B cell (primary cell): Measurements from ENCODE around the gene TIRAP. TPM values are rescaled to one million over a fixed set of nuclear protein-coding genes. Genes with fewer than 3 reads are reported as not detected.
A peak's percentile ranks its signal among the peaks of the same experiment; 100 is the strongest.

ENCODE experiments used
- ATAC-seq: fragments of 200-7000 bp; cut with Tn5 transposase; one replicate; pipeline ENCODE4 v1.10.0; 2021; ENCODE audit warnings: low read depth, mild to moderate bottlenecking, moderate number of reproducible peaks, moderate library complexity
- CTCF ChIA-PET: fragments of 350-600 bp; sonication (Branson Sonifier 250); formaldehyde crosslinking; loops from one replicate; lab custom pipeline; 2021; ENCODE audit warnings: antibody characterized with exemption, inconsistent platforms; lab: Charles Lee
- POLR2A ChIA-PET: fragments of 350-600 bp; sonication (Branson Sonifier 250); formaldehyde crosslinking; loops from one replicate; lab custom pipeline; 2021; ENCODE audit warnings: antibody characterized with exemption; lab: Charles Lee
- DNase-seq: peaks from one replicate; pipeline ENCODE4 v3.0.0; 2013
- H2AFZ ChIP-seq: 2 replicates; pipeline ENCODE4 v1.6.1; 2012; ENCODE audit warnings: mild to moderate bottlenecking, low read depth, low read length; ENCODE audit not compliant: insufficient read depth, poor library complexity, severe bottlenecking
- H3K27ac ChIP-seq, 2 donors: 1 replicate in 1 of 2; 2 replicates in 1 of 2; pipeline ENCODE4 v1.5.1; 2012 to 2013; ENCODE audit warnings: low read length in 2 of 2, mild to moderate bottlenecking in 2 of 2, moderate library complexity in 1 of 2
- H3K27me3 ChIP-seq, 4 experiments: fragments of 200-600 bp in 1 of 4; sonication (generic) in 1 of 4; replicated peaks in 1 of 4; 1 replicate in 2 of 4; 2 replicates in 2 of 4; pipeline versions ENCODE4 v1.6.1 to v1.7.0; 2013 to 2016; ENCODE audit warnings: low read length in 3 of 4, mild to moderate bottlenecking in 2 of 4, mixed read lengths in 1 of 4, moderate library complexity in 1 of 4; ENCODE audit not compliant: insufficient read depth in 4 of 4, control insufficient read depth in 3 of 4; ENCODE audit errors: control extremely low read depth in 1 of 4
- H3K36me3 ChIP-seq, 2 experiments: replicated peaks in 1 of 2; 1 replicate in 1 of 2; 2 replicates in 1 of 2; pipeline versions ENCODE4 v1.6.1 to v1.7.1; 2013; ENCODE audit warnings: low read length in 1 of 2; ENCODE audit not compliant: insufficient read depth in 2 of 2, control insufficient read depth in 1 of 2; ENCODE audit errors: control extremely low read depth in 1 of 2, extremely low read depth in 1 of 2
- H3K4me1 ChIP-seq, 2 donors: fragments of 200-600 bp in 1 of 2; sonication (generic) in 1 of 2; 1 replicate in 1 of 2; 2 replicates in 1 of 2; pipeline versions ENCODE4 v1.5.1 to v1.6.1; 2013 to 2017; ENCODE audit warnings: low read length in 2 of 2; ENCODE audit not compliant: control insufficient read depth in 2 of 2, insufficient read depth in 2 of 2
- H3K4me2 ChIP-seq: replicated peaks from 2 replicates; pipeline ENCODE3; 2012; ENCODE audit warnings: mild to moderate bottlenecking, low read depth, low read length; ENCODE audit not compliant: poor library complexity, severe bottlenecking
- H3K4me3 ChIP-seq, 5 experiments: fragments of 200-600 bp in 1 of 5; sonication (generic) in 1 of 5; 1 replicate in 3 of 5; 2 replicates in 2 of 5; pipeline versions ENCODE4 v1.5.1 to v1.7.0; 2011 to 2016; ENCODE audit warnings: low read length in 4 of 5, mild to moderate bottlenecking in 4 of 5, low read depth in 2 of 5, control low read depth in 1 of 5, moderate library complexity in 1 of 5; ENCODE audit not compliant: insufficient read depth in 1 of 5; ENCODE audit errors: control extremely low read depth in 1 of 5, extremely low read depth in 1 of 5
- H3K79me2 ChIP-seq: fragments of 200-600 bp; sonication (generic); one replicate; pipeline ENCODE4 v1.6.0; 2016; ENCODE audit warnings: low read length; ENCODE audit not compliant: control insufficient read depth, insufficient read depth
- H3K9ac ChIP-seq: fragments of 200-600 bp; sonication (generic); 2 replicates; pipeline ENCODE4 v1.6.1; 2017; ENCODE audit warnings: mild to moderate bottlenecking, low read length, moderate library complexity
- H3K9me3 ChIP-seq, 3 donors: one replicate each; pipeline versions ENCODE4 v1.6.1 to v1.7.1; 2013; ENCODE audit warnings: low read length in 2 of 3; ENCODE audit not compliant: control insufficient read depth in 2 of 3, insufficient read depth in 1 of 3; ENCODE audit errors: control extremely low read depth in 1 of 3
- H4K20me1 ChIP-seq: 2 replicates; pipeline ENCODE4 v1.6.0; 2012; ENCODE audit warnings: mild to moderate bottlenecking, low read length; ENCODE audit not compliant: insufficient read depth, control insufficient read depth, poor library complexity, severe bottlenecking
- H3K27ac Mint-ChIP-seq: one replicate; pipeline ENCODE4 v1.8.0; 2021; ENCODE audit warnings: mixed read lengths
- H3K27me3 Mint-ChIP-seq: one replicate; pipeline ENCODE4 v1.8.0; 2021; ENCODE audit warnings: mixed read lengths
- H3K4me1 Mint-ChIP-seq: one replicate; pipeline ENCODE4 v1.8.0; 2021; ENCODE audit warnings: mixed read lengths
- H3K4me3 Mint-ChIP-seq: one replicate; pipeline ENCODE4 v1.8.0; 2021; ENCODE audit warnings: mixed read lengths
- H3K9me3 Mint-ChIP-seq: one replicate; pipeline ENCODE4 v1.8.0; 2022; ENCODE audit warnings: mixed read lengths; ENCODE audit not compliant: insufficient read depth
- EZH2 ChIP-seq: IDR thresholded peaks from 2 replicates; pipeline ENCODE4 v1.6.1; 2012; ENCODE audit warnings: borderline replicate concordance, low read depth, mild to moderate bottlenecking, moderate library complexity, low read length; ENCODE audit not compliant: insufficient read depth, poor library complexity, severe bottlenecking
- WGBS: methylation state at CpG from one replicate; pipeline ENCODE4 v1.1.5; 2013; ENCODE audit warnings: missing lambda C conversion rate; ENCODE audit not compliant: insufficient coverage; 5-methylcytosine and 5-hydroxymethylcytosine counted together
- intact Hi-C: fragments of 100-400 bp; cut with micrococcal nuclease; formaldehyde crosslinking; loops from one replicate; pipeline ENCODE4 v1.10.0; 2022
- polyA plus RNA-seq: library from polyadenylated mRNA; depleted of rRNA; stranded (reverse); fragments of >200 nt; gene quantifications from 2 replicates; pipeline ENCODE4 v1.2.3, GENCODE V29; 2012
- total RNA-seq, 2 donors: library from RNA; stranded (reverse); fragments of 120-200 nt in 1 of 2; gene quantifications; 1 replicate in 1 of 2; 2 replicates in 1 of 2; pipeline versions ENCODE4 v1.2.3 to v1.2.4, GENCODE V29; 2013 to 2022
- TF ChIP-seq, protein P1 (sequence below): fragments of 200-600 bp; IDR thresholded peaks from one replicate; pipeline ENCODE4 v1.8.0; 2022; ENCODE audit warnings: antibody characterized with exemption, mild to moderate bottlenecking

TIRAP gene
- total and polyA plus RNA-seq, 2 donors (not counting 1 experiment from before 2014, with no cell fraction given) = 9.9 to 25.1 TPM

DNA sequence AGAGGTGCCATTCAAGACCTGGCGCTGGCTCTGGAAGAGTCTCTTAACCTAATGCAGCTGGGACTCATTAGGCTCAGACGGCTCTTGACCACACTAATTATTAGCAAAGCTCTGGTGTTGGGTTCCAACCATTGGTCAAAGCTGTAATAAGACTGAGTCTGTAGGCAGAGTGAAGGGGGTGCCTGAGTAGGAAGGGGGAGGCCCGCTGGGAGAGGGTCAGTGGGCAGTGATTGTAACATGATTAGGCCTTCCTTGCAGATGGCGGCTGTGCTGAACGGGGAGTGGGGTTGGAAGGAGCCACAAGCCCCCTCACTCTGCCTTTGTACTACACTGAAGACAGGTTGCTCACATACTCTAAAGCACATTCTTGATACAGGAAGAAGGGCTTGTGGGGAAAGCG is 19.4 kb upstream of the TIRAP start:
- H3K27me3 ChIP-seq = no peaks in the 10 kb centered on the region
- Mint-ChIP-seq H3K27me3 (no peaks in the 10 kb centered on the region), H3K4me1 (peaks cover 17% of the 10 kb centered on the region), H3K27ac (no peak overlapping the region), H3K4me3 (no peak overlapping the region), H3K9me3 (no peaks in the 10 kb centered on the region)
- H3K9ac ChIP-seq = no peak overlapping the region
- 100% methylated on average over 2 of the region's 6 CpGs for WGBS
- peaks cover 10 to 11% of the 10 kb centered on the region in 2 donors for H3K4me1 ChIP-seq
- H3K36me3 ChIP-seq = peaks cover 3 to 65% of the 10 kb centered on the region in 2 experiments
- no peaks in the 10 kb centered on the region for H3K9me3 ChIP-seq
- peaks cover 23% of the 10 kb centered on the region for H3K79me2 ChIP-seq
- CTCF ChIA-PET = interaction anchor here (1.4 kb wide), 1 partner anchor 19 kb away, joined by 3 read pairs; no protein-coding TSS in a partner anchor
- TF ChIP-seq EZH2 = no peak
- TF ChIP-seq, protein P1, sequence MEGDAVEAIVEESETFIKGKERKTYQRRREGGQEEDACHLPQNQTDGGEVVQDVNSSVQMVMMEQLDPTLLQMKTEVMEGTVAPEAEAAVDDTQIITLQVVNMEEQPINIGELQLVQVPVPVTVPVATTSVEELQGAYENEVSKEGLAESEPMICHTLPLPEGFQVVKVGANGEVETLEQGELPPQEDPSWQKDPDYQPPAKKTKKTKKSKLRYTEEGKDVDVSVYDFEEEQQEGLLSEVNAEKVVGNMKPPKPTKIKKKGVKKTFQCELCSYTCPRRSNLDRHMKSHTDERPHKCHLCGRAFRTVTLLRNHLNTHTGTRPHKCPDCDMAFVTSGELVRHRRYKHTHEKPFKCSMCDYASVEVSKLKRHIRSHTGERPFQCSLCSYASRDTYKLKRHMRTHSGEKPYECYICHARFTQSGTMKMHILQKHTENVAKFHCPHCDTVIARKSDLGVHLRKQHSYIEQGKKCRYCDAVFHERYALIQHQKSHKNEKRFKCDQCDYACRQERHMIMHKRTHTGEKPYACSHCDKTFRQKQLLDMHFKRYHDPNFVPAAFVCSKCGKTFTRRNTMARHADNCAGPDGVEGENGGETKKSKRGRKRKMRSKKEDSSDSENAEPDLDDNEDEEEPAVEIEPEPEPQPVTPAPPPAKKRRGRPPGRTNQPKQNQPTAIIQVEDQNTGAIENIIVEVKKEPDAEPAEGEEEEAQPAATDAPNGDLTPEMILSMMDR = no peak
- no peaks in the 10 kb centered on the region for H4K20me1 ChIP-seq
- no peak for ATAC-seq
- POLR2A ChIA-PET = no interaction called here
- intact Hi-C loops = loop anchor here (10.0 kb wide), 1 partner anchor 669 kb away; the partner anchor contains the start of gene STT3A
- no peak for DNase-seq
- H3K4me2 ChIP-seq = no peak overlapping the region
- no peak overlapping the region for H3K4me3 ChIP-seq
- H3K27ac ChIP-seq = no peak overlapping the region
- no peak overlapping the region for H2AFZ ChIP-seq

DNA sequence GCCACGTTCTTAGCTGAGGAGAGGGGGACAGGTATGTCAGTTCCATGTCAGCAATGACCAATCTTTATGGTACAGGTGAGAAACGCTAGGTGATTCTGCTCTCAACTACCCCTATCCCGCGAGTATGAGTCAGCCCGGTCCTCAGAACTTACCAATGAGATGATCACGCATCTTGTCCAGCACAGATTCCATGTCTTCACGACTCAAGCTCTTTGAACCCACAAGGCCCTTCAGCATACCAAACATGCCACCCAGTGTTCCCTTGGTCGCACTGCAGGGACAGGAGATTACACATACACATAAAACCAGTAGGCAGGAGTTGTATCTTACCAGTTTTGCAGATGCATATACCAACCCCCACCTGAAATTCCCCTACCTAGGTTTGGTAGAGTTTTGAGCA is 17.1 kb upstream of the TIRAP start:
- intact Hi-C loops = loop anchor here (5.0 to 10.0 kb wide), 2 partner anchors 379 to 671 kb away; partner anchors contain the start of genes HYLS1 and STT3A
- 97% methylated on average over 7 of the region's 8 CpGs for WGBS
- H3K79me2 ChIP-seq = peaks cover 32% of the 10 kb centered on the region

More for the DNA sequence above, 17.1 kb upstream of the TIRAP start:
- no peaks in the 10 kb centered on the region for H4K20me1 ChIP-seq
- no peaks in the 10 kb centered on the region for H3K27me3 Mint-ChIP-seq
- H3K4me1 ChIP-seq = peaks cover 14 to 20% of the 10 kb centered on the region in 2 donors
- ChIA-PET CTCF (no interaction called here), POLR2A (no interaction called here)
- no peak for ATAC-seq
- H3K27me3 ChIP-seq = no peaks in the 10 kb centered on the region
- DNase-seq = no peak
- H3K4me2 ChIP-seq = no peak overlapping the region
- H3K9me3 ChIP-seq = no peaks in the 10 kb centered on the region
- H3K4me3 Mint-ChIP-seq = peak overlapping the region; percentile 3
- H3K9me3 Mint-ChIP-seq = no peaks in the 10 kb centered on the region
- TF ChIP-seq, protein P1 = no peak
- no peak for TF ChIP-seq EZH2
- no peak overlapping the region for H3K4me3 ChIP-seq
- H3K27ac ChIP-seq = no peak overlapping the region
- peaks cover 3 to 64% of the 10 kb centered on the region in 2 experiments for H3K36me3 ChIP-seq
- H2AFZ ChIP-seq = no peak overlapping the region
- peaks cover 35% of the 10 kb centered on the region for H3K4me1 Mint-ChIP-seq
- peak overlapping the region; percentile 5 for H3K27ac Mint-ChIP-seq
- no peak overlapping the region for H3K9ac ChIP-seq
